NT2/D1 (cell line): ENCODE data around the gene CHRNB4.
A peak's percentile ranks its signal among the peaks of the same experiment; 100 is the strongest.

Source experiments
- DNase-seq: peaks from one replicate; pipeline ENCODE4 v3.0.0-alpha.2; 2011; ENCODE audit warnings: low read depth, low spot score
- H3K27me3 ChIP-seq: 2 replicates; pipeline ENCODE4 v1.6.0; 2011; ENCODE audit warnings: mild to moderate bottlenecking; ENCODE audit not compliant: insufficient read length, insufficient read depth
- H3K36me3 ChIP-seq: 2 replicates; pipeline ENCODE4 v1.6.1; 2011; ENCODE audit warnings: mild to moderate bottlenecking, low read length, mixed read lengths; ENCODE audit not compliant: insufficient read depth, insufficient read length
- H3K4me1 ChIP-seq: 2 replicates; pipeline ENCODE4 v1.5.1; 2011; ENCODE audit not compliant: insufficient read depth, insufficient read length
- H3K4me3 ChIP-seq: 2 replicates; pipeline ENCODE4 v1.5.1; 2011; ENCODE audit warnings: low read depth; ENCODE audit not compliant: insufficient read length
- H3K9ac ChIP-seq: 2 replicates; pipeline ENCODE4 v1.6.0; 2011; ENCODE audit warnings: low read depth; ENCODE audit not compliant: insufficient read length
- H3K9me3 ChIP-seq: 2 replicates; pipeline ENCODE4 v1.5.1; 2011; ENCODE audit warnings: mild to moderate bottlenecking, low read length; ENCODE audit not compliant: insufficient read depth
- SUZ12 ChIP-seq: IDR thresholded peaks from 2 replicates; pipeline ENCODE4 v1.6.1; 2011; ENCODE audit not compliant: insufficient read length, insufficient read depth; ENCODE audit errors: extremely low read depth
- YY1 ChIP-seq: IDR thresholded peaks from 2 replicates; pipeline ENCODE4 v1.6.1; 2011; ENCODE audit not compliant: insufficient read length, insufficient read depth
- ZNF274 ChIP-seq: IDR thresholded peaks from 2 replicates; pipeline ENCODE4 v1.6.1; 2011; ENCODE audit warnings: mild to moderate bottlenecking, low read depth, low read length

The CHRNB4 gene

GRCh38 chr15:78604420-78604819, 36.6 kb downstream of the CHRNB4 start:
- TF ChIP-seq SUZ12 = no peak
- TF ChIP-seq YY1 = no peak
- no peak for TF ChIP-seq ZNF274
- no peak overlapping the region for H3K4me3 ChIP-seq
- H3K9me3 ChIP-seq = peaks cover 5% of the 10 kb centered on the region; the same call in 1 of the 2 replicates
- peaks cover 17% of the 10 kb centered on the region for H3K36me3 ChIP-seq
- peaks cover 5% of the 10 kb centered on the region for H3K4me1 ChIP-seq
- no peak for DNase-seq
- H3K27me3 ChIP-seq = no peaks in the 10 kb centered on the region
- H3K9ac ChIP-seq = no peak overlapping the region

DNA sequence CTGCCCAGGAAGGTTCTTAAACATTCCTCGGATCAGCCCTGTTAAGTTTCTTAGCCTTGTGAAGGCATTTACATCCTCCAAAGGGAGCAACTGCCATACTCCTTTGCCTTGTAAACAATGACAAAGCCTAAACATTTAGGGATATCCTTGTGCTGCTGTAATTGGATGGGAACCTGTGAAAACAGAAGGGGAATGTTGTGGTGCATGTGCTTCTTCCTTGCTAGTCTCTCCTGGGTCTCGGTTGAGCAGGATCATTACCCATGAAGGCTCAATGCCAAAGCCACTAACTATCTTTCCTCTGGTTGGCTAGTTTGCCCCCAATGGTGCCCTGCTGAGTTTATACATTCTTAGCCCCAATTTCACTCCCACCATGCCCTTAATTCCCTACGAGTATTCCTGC, 37.5 kb downstream of the CHRNB4 start:
- Histone ChIP-seq H3K4me3 (no peak overlapping the region), H3K36me3 (peaks cover 17% of the 10 kb centered on the region), H3K9me3 (peaks cover 5% of the 10 kb centered on the region; the same call in 1 of the 2 replicates), H3K9ac (no peak overlapping the region), H3K4me1 (peaks cover 5% of the 10 kb centered on the region), H3K27me3 (no peaks in the 10 kb centered on the region)
- TF ChIP-seq YY1 = no peak
- no peak for TF ChIP-seq ZNF274
- DNase-seq = peak; percentile 8

DNA sequence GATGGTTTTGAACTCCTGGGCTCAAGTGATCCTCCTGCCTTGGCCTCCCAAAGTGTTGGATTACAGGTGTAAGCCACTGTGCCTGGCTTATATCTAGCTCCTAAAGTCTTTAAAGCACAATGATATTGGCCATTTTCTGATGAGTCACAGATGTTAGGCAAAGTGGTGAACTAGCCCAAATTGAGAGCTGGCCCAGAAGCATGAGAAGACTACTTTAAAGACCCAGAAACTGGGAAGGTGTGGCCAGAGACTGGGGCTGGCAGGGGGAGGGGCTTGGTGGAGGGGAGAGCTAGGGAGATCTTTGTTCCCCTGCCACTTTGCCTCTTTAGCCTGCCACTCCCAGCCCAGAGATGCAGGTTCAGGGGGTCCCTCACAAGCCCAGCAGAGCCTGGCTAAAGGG, 41.8 kb downstream of the CHRNB4 start:
- no peaks in the 10 kb centered on the region for H3K27me3 ChIP-seq
- peaks cover 17% of the 10 kb centered on the region for H3K36me3 ChIP-seq
- DNase-seq = no peak
- no peak overlapping the region for H3K4me3 ChIP-seq
- H3K9ac ChIP-seq = no peak overlapping the region
- peaks cover 3% of the 10 kb centered on the region for H3K4me1 ChIP-seq
- H3K9me3 ChIP-seq = no peaks in the 10 kb centered on the region
- no peak for TF ChIP-seq YY1
- TF ChIP-seq ZNF274 = no peak

- no peak for TF ChIP-seq SUZ12
- TF ChIP-seq YY1 = no peak
- TF ChIP-seq ZNF274 = no peak
Observed at GRCh38 chr15:78598348-78598747, 42.7 kb downstream of the CHRNB4 start.

GRCh38 chr15:78597583-78597982, 43.4 kb downstream of the CHRNB4 start:
- H3K4me3 ChIP-seq = no peak overlapping the region
- H3K9me3 ChIP-seq = no peaks in the 10 kb centered on the region
- DNase-seq = no peak
- no peak overlapping the region for H3K9ac ChIP-seq
- no peaks in the 10 kb centered on the region for H3K4me1 ChIP-seq
- peaks cover 17% of the 10 kb centered on the region for H3K36me3 ChIP-seq
- TF ChIP-seq ZNF274 = no peak
- TF ChIP-seq SUZ12 = no peak
- no peak for TF ChIP-seq YY1
- no peaks in the 10 kb centered on the region for H3K27me3 ChIP-seq

More at GRCh38 chr15:78598348-78598747, 42.7 kb downstream of the CHRNB4 start:
- Histone ChIP-seq H3K9ac (no peak overlapping the region), H3K9me3 (no peaks in the 10 kb centered on the region), H3K4me3 (no peak overlapping the region), H3K4me1 (peaks cover 3% of the 10 kb centered on the region), H3K27me3 (no peaks in the 10 kb centered on the region), H3K36me3 (peaks cover 17% of the 10 kb centered on the region)
- no peak for DNase-seq

- TF ChIP-seq YY1 (no peak), ZNF274 (no peak), SUZ12 (no peak)
- Histone ChIP-seq H3K9me3 (no peaks in the 10 kb centered on the region), H3K9ac (no peak overlapping the region), H3K4me3 (no peak overlapping the region), H3K4me1 (no peaks in the 10 kb centered on the region), H3K27me3 (no peaks in the 10 kb centered on the region), H3K36me3 (no peaks in the 10 kb centered on the region)
- DNase-seq = no peak
Observed at GRCh38 chr15:78574944-78575343, 66.1 kb downstream of the CHRNB4 start.
